ENCODE measurements around the gene NOTCH1. TPM values are rescaled to one million over a fixed set of nuclear protein-coding genes. Genes with fewer than 3 reads are reported as not detected.

Gene NOTCH1
- total and polyA plus RNA-seq, 2 of the 4 experiments (the other 2 are of a cell fraction), result 1.8 to 6.0 TPM

GRCh38 chr9:136457326-136457725 lies 88.5 kb downstream of the NOTCH1 start:
- Histone ChIP-seq H3K36me3 (ENCODE audit: control insufficient read depth, insufficient read depth, low read length) (peaks cover 77% of the 10 kb centered on the region), H2AK9ac (replicated peaks; ENCODE audit: low read depth, low read length, poor library complexity) (no peak overlapping the region), H3K14ac (replicated peaks; ENCODE audit: low read depth, low read length) (no peak overlapping the region), H2BK5ac (ENCODE audit: low read depth, low read length, poor library complexity, severe bottlenecking) (no peak overlapping the region), H3K23ac (ENCODE audit: low read depth, low read length) (no peak overlapping the region), H4K91ac (ENCODE audit: insufficient read depth, low read depth, low read length) (no peak overlapping the region), H3K4me3 (ENCODE audit: insufficient read depth, low read depth, low read length) (no peak overlapping the region), H3K27me3 (ENCODE audit: control insufficient read depth, insufficient read depth, low read length) (no peaks in the 10 kb centered on the region), H4K8ac (ENCODE audit: low read depth in 2 of 2, low read length in 2 of 2) (no peak overlapping the region), H4K5ac (ENCODE audit: low read depth, low read length) (no peak overlapping the region), H2BK15ac (ENCODE audit: low read depth, low read length) (no peak overlapping the region), H3K9ac (ENCODE audit: low read depth, low read length) (no peak overlapping the region), H3K4ac (ENCODE audit: low read depth, low read length) (no peak overlapping the region), H3K79me1 (ENCODE audit: low read depth in 1 of 2, low read length in 2 of 2) (peaks cover 6 to 23% of the 10 kb centered on the region in 2 experiments), H3K4me1 (ENCODE audit: control insufficient read depth, insufficient read depth, low read length) (no peaks in the 10 kb centered on the region), H2BK20ac (ENCODE audit: low read depth, low read length) (no peak overlapping the region), H3K18ac (ENCODE audit: low read depth, low read length) (no peak overlapping the region), H2AFZ (replicated peaks; ENCODE audit: low read length, poor library complexity) (no peak overlapping the region), H3K27ac (ENCODE audit: insufficient read depth, low read length) (no peak overlapping the region), H4K20me1 (ENCODE audit: insufficient read depth, low read length) (peaks cover 23% of the 10 kb centered on the region), H3K9me1 (ENCODE audit: insufficient read depth, low read length) (no peaks in the 10 kb centered on the region), H3K4me2 (ENCODE audit: low read depth, low read length) (no peak overlapping the region), H3K56ac (ENCODE audit: extremely low read depth, insufficient read depth, low read length) (no peak overlapping the region), H2BK120ac (ENCODE audit: low read depth, low read length) (no peak overlapping the region), H3K9me3 (ENCODE audit: control insufficient read depth, insufficient read depth, low read length) (no peaks in the 10 kb centered on the region), H2AK5ac (ENCODE audit: low read depth, low read length) (no peak overlapping the region)
- WGBS, 2 experiments (ENCODE audit: extremely low coverage in 2 of 2, insufficient read length in 1 of 2), result 96% methylated on average over 19 of the region's 24 CpGs; no CpG with 5 or more reads in 1 of the 2 experiments
- intact Hi-C loops (cut with micrococcal nuclease) (no loop called here), dilution Hi-C loops (cut with HindIII; ENCODE audit: low sequenced_read_pairs, unreplicated experiment) (no loop called here), in situ Hi-C loops (cut with MboI; ENCODE audit: low sequenced_read_pairs) (no loop called here)
- TF ChIP-seq FOS (IDR thresholded peaks at IDR 0.05; ENCODE audit: low read depth, low read length), result no peak
- no peak for TF ChIP-seq RFX5 (IDR thresholded peaks at IDR 0.05; ENCODE audit: low read depth, low read length)
- no peak for TF ChIP-seq CHD1 (IDR thresholded peaks at IDR 0.05; ENCODE audit: low read depth, low read length)
- no peak for TF ChIP-seq CTCF (conservative IDR thresholded peaks at IDR 0.05; ENCODE audit: low read depth, low read length)
- TF ChIP-seq, protein P1, sequence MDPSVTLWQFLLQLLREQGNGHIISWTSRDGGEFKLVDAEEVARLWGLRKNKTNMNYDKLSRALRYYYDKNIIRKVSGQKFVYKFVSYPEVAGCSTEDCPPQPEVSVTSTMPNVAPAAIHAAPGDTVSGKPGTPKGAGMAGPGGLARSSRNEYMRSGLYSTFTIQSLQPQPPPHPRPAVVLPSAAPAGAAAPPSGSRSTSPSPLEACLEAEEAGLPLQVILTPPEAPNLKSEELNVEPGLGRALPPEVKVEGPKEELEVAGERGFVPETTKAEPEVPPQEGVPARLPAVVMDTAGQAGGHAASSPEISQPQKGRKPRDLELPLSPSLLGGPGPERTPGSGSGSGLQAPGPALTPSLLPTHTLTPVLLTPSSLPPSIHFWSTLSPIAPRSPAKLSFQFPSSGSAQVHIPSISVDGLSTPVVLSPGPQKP (IDR thresholded peaks at IDR 0.05; ENCODE audit: borderline replicate concordance, low read depth, low read length), result no peak
- TF ChIP-seq BHLHE40 (IDR thresholded peaks at IDR 0.05; ENCODE audit: low read depth, low read length), result no peak
- no peak for TF ChIP-seq POLR2A (IDR thresholded peaks at IDR 0.05; ENCODE audit: low read depth, low read length)
- TF ChIP-seq MAZ (IDR thresholded peaks at IDR 0.05; ENCODE audit: borderline replicate concordance, low read depth, low read length), result no peak
- TF ChIP-seq NFE2L2 (IDR thresholded peaks at IDR 0.05; ENCODE audit: low read depth, low read length), result no peak
- no peak for TF ChIP-seq MAFK (IDR thresholded peaks at IDR 0.05; ENCODE audit: low read depth, low read length)
- BruUV-seq (replicated peaks), result no TSS peak
- DNase-seq (no peak), ATAC-seq (ENCODE audit: low read depth) (no peak)
- CTCF ChIA-PET, result no interaction called here
- POLR2A ChIA-PET (ENCODE audit: unreplicated experiment), result no interaction called here

Data from IMR-90 (cell line).